Measurements from ENCODE around the gene LRRC36. TPM values are rescaled to one million over a fixed set of nuclear protein-coding genes. Genes with fewer than 3 reads are reported as not detected.

Gene LRRC36
- total RNA-seq, 1 experiment from 2014 or later, result 0.13 TPM

DNA sequence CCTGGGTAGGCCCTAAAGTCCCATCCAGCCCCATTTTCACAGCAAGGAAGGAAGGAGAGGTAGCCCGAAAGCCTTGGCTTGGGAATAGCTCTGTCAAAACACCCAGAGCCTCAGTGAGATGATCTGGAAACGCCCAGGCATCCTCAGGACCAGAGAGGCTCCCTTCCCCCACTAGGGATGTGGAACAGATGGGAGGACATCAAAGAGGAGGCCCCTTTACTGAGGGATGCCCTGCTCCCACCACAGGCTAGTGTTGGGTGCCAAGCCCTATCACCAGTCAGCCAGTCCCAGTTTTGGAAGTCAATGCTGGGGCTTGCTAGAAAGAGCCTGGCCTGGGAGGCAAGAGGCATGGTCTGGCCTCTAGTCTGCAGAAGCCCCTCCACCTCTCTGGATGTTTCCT is 62.0 kb downstream of the LRRC36 start (continued):
- TF ChIP-seq ARID4B (CRISPR knock-in tag; IDR thresholded peaks at IDR 0.05; ENCODE audit: borderline replicate concordance), result no peak
- no peak for TF ChIP-seq CDX4 (CRISPR knock-in tag; IDR thresholded peaks at IDR 0.05; ENCODE audit: borderline replicate concordance)
- no peak for TF ChIP-seq FOXP1 (CRISPR knock-in tag; IDR thresholded peaks at IDR 0.05; ENCODE audit: borderline replicate concordance)
- TF ChIP-seq SOX15 (CRISPR knock-in tag; IDR thresholded peaks at IDR 0.05), result no peak
- TF ChIP-seq SMAD4 (CRISPR knock-in tag; IDR thresholded peaks at IDR 0.05), result no peak

GRCh38 chr16:67389911-67390815 is 63.5 kb downstream of the LRRC36 start:
- Mint-ChIP-seq H3K27ac (peak overlapping the region; percentile 84; the same call in 1 of the 2 replicates), H3K4me1 (peaks cover 19% of the 10 kb centered on the region), H3K27me3 (ENCODE audit: low read depth) (peaks cover 52% of the 10 kb centered on the region), H3K4me3 (no peak overlapping the region), H3K9me3 (no peaks in the 10 kb centered on the region), H3K36me3 (no peaks in the 10 kb centered on the region)
- CTCF ChIA-PET, result interaction anchor here (0.6 to 5.1 kb wide), 6 partner anchors 9 to 130 kb away, joined by 3 to 44 read pairs (median 4); partner anchors contain the start of genes KCTD19 and LRRC36
- TF ChIP-seq ESRRA (CRISPR knock-in tag; IDR thresholded peaks at IDR 0.05; ENCODE audit: borderline replicate concordance) (no peak), GTF2I (CRISPR knock-in tag; conservative IDR thresholded peaks at IDR 0.05) (no peak), E2F4 (CRISPR knock-in tag; IDR thresholded peaks at IDR 0.05; ENCODE audit: borderline replicate concordance, low read depth) (no peak), TEAD4 (CRISPR knock-in tag; IDR thresholded peaks at IDR 0.05) (no peak), ZNF396 (CRISPR knock-in tag; IDR thresholded peaks at IDR 0.05; ENCODE audit: borderline replicate concordance) (no peak)
- TF ChIP-seq, protein P1, sequence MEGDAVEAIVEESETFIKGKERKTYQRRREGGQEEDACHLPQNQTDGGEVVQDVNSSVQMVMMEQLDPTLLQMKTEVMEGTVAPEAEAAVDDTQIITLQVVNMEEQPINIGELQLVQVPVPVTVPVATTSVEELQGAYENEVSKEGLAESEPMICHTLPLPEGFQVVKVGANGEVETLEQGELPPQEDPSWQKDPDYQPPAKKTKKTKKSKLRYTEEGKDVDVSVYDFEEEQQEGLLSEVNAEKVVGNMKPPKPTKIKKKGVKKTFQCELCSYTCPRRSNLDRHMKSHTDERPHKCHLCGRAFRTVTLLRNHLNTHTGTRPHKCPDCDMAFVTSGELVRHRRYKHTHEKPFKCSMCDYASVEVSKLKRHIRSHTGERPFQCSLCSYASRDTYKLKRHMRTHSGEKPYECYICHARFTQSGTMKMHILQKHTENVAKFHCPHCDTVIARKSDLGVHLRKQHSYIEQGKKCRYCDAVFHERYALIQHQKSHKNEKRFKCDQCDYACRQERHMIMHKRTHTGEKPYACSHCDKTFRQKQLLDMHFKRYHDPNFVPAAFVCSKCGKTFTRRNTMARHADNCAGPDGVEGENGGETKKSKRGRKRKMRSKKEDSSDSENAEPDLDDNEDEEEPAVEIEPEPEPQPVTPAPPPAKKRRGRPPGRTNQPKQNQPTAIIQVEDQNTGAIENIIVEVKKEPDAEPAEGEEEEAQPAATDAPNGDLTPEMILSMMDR (IDR thresholded peaks at IDR 0.05), result no peak
- POLR2A ChIA-PET, result no interaction called here
- ATAC-seq (no peak), DNase-seq (ENCODE audit: low spot score) (no peak)

GRCh38 chr16:67390816-67391423 is 64.3 kb downstream of the LRRC36 start:
- ATAC-seq, result no peak
- Mint-ChIP-seq H3K27ac (no peak overlapping the region), H3K36me3 (no peaks in the 10 kb centered on the region), H3K9me3 (no peaks in the 10 kb centered on the region), H3K27me3 (ENCODE audit: low read depth) (peaks cover 53% of the 10 kb centered on the region), H3K4me1 (peaks cover 26% of the 10 kb centered on the region), H3K4me3 (no peak overlapping the region)
- CTCF ChIA-PET, result interaction anchor here (0.6 to 6.8 kb wide), 8 partner anchors 9 to 236 kb away, joined by 3 to 36 read pairs (median 4); partner anchors contain the start of genes HSD11B2, KCTD19 and LRRC36
- DNase-seq (ENCODE audit: low spot score), result no peak
- POLR2A ChIA-PET, result no interaction called here
- TF ChIP-seq IRF2 (CRISPR knock-in tag; IDR thresholded peaks at IDR 0.05; ENCODE audit: borderline replicate concordance, low read depth), result no peak
- no peak for TF ChIP-seq NFATC4 (CRISPR knock-in tag; IDR thresholded peaks at IDR 0.05)
- no peak for TF ChIP-seq ETV6 (CRISPR knock-in tag; IDR thresholded peaks at IDR 0.05)
- no peak for TF ChIP-seq JAZF1 (CRISPR knock-in tag; IDR thresholded peaks at IDR 0.05)
- TF ChIP-seq CBFB (CRISPR knock-in tag; IDR thresholded peaks at IDR 0.05; ENCODE audit: low read depth), result no peak
- TF ChIP-seq ZNF423 (CRISPR knock-in tag; IDR thresholded peaks at IDR 0.05), result no peak
- no peak for TF ChIP-seq PRRX2 (CRISPR knock-in tag; IDR thresholded peaks at IDR 0.05)
- no peak for TF ChIP-seq TEAD1 (CRISPR knock-in tag; IDR thresholded peaks at IDR 0.05)
- no peak for TF ChIP-seq E2F1 (CRISPR knock-in tag; IDR thresholded peaks at IDR 0.05)
- no peak for TF ChIP-seq MXD4 (CRISPR knock-in tag; IDR thresholded peaks at IDR 0.05; ENCODE audit: borderline replicate concordance)
- TF ChIP-seq NR1H2 (CRISPR knock-in tag; IDR thresholded peaks at IDR 0.05), result no peak
- no peak for TF ChIP-seq CREM (CRISPR knock-in tag; IDR thresholded peaks at IDR 0.05)
- TF ChIP-seq MYBL2 (CRISPR knock-in tag; IDR thresholded peaks at IDR 0.05), result no peak

Data from WTC11 (cell line).